GM18526 (cell line): ENCODE results near the gene C11orf24.

ENCODE experiments used
- POLR2A ChIP-seq: IDR thresholded peaks from 3 replicates; pipeline ENCODE4 v1.6.1; 2011; ENCODE audit not compliant: insufficient read length; ENCODE audit errors: extremely low read depth

C11orf24 gene

DNA sequence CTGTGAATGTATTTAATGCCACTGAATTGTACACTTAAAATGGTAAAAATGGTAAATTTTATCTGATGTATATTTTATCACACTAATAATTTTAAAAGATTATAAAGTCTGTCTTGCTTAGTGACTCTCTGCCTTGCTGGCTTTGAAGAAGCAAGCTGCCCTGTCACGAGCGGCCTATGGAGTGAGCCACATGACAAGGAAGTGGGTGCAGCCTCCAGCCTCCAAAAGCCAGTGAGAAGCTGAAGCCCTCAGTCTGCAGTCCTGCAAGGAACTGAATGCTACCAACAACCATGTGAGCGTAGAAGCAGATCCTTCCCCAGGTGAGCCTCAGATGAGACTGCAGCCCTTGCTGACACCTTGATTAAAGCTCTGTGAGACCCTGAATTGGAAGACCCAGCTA is 20.0 kb downstream of the C11orf24 start:
- no peak for TF ChIP-seq POLR2A

DNA sequence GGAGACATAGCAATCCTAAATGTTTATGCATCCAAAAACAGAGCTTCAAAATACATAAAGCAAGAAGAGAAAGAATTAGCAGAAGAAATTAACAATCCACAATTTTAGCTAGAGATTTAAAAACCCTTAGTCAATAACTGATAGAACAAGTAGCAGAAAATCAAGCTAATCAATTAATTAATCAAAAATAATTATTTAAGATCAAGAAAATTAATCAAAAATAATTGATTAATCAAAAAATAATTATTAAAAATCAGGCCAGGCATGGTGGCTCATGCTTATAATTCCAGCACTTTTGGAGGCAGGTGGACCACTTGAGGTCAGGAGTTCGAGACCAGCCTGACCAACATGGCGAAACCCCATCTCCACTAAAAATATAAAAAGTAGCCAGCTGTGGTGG is 29.2 kb downstream of the C11orf24 start:
- TF ChIP-seq POLR2A, result no peak

- TF ChIP-seq POLR2A, result no peak
These were observed 40.2 kb downstream of the C11orf24 start for GRCh38 chr11:68231621-68232020.

DNA sequence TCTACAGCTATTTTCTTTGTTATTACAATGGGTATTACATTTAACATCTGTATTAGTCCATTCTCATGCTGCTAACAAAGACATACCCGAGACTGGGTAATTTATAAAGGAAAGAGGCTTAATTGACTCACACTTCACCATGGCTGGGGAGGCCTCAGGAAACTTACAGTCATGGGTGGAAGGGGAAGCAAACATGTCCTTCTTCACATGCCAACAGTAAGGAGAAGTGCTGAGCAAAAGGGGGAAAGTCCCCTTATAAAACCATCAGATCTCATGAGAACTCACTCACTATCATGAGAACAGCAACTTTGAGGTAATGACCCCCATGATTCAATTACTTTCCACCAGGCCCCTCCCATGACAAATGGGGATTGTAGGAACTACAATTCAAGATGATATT is 42.2 kb downstream of the C11orf24 start:
- no peak for TF ChIP-seq POLR2A

GRCh38 chr11:68226421-68226820 is 45.4 kb downstream of the C11orf24 start:
- TF ChIP-seq POLR2A, result no peak

DNA sequence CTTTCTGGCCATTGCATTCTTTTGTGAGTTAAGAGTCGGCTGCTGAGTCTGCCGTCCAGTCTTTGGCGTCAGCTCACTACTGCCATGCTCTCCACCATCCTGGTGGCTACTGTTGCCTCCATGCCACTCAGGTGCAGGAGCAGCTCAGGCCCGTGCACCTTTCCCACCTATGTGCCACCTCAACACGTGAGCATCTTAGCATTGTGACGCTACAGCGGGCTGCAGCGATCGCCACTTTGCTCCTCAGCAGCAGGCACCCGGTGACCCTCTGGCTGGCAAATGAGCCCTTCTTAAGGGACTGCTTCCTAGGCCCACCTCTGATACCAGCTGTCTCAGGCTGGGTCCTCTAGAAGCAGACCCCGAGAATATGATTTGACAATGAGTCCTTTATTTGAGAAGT is 47.2 kb downstream of the C11orf24 start:
- no peak for TF ChIP-seq POLR2A

GRCh38 chr11:68223275-68223674 is 48.5 kb downstream of the C11orf24 start:
- TF ChIP-seq POLR2A, result no peak

DNA sequence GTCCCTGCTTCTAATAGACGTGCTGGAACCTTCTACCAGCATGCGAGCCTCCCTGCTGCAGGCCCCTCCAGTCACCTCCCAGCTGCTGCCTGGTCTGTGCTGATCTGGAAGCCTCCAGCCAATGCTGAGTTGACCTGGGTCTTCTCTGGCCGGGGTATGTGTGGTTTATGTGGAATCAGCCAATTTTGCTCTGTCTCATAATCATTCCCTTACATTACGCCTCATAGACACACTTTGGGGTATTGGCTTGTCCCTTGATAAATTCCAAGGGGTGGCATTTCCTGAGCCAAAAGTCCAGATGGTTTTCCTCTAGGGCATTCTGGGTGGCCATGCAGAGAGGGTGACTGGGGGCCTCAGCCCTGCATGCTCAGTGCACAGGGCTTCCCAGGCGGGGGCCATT is 50.4 kb downstream of the C11orf24 start:
- no peak for TF ChIP-seq POLR2A

DNA sequence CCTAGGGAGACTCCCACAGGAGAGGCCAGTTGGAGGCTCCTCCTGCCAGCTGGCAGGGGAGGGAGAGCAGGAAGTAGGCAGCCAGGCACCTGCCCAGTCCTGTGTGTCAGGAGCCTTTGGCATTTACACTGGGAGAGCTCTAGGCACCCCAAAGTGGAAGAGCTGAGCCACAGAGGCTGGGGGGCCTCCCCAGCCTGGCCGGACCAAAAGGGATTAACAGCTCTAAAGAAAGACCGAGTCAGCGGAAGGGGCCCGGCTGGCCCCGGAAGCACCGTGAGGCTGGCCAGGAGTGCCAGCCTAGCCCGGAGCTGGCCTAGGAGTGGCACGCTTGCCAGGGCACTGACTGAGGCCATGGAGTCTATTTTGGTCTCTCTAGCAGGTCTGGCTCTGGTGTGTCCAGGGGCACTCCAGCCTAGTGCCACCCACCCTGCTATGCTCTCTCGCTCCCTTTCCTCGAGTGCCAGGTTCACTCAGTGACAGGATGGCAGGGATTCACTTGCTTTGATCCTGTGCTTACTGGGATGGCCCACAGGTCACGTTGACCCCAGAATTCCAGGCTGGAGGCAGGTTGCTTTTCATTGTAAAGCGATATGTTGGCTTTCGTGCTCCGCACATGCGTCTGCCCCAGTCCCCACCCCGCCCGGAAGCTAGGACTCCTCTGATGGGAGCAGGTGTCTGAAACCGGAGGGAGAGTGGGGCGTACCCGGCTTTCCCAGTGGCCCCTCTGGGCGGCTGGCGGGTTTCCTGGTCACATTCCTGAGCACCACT is 55.4 kb downstream of the C11orf24 start:
- no peak for TF ChIP-seq POLR2A

- TF ChIP-seq POLR2A, result no peak
These were observed 56.1 kb downstream of the C11orf24 start for GRCh38 chr11:68215524-68216170.

GRCh38 chr11:68215087-68215445 is 56.7 kb downstream of the C11orf24 start:
- TF ChIP-seq POLR2A, result no peak

DNA sequence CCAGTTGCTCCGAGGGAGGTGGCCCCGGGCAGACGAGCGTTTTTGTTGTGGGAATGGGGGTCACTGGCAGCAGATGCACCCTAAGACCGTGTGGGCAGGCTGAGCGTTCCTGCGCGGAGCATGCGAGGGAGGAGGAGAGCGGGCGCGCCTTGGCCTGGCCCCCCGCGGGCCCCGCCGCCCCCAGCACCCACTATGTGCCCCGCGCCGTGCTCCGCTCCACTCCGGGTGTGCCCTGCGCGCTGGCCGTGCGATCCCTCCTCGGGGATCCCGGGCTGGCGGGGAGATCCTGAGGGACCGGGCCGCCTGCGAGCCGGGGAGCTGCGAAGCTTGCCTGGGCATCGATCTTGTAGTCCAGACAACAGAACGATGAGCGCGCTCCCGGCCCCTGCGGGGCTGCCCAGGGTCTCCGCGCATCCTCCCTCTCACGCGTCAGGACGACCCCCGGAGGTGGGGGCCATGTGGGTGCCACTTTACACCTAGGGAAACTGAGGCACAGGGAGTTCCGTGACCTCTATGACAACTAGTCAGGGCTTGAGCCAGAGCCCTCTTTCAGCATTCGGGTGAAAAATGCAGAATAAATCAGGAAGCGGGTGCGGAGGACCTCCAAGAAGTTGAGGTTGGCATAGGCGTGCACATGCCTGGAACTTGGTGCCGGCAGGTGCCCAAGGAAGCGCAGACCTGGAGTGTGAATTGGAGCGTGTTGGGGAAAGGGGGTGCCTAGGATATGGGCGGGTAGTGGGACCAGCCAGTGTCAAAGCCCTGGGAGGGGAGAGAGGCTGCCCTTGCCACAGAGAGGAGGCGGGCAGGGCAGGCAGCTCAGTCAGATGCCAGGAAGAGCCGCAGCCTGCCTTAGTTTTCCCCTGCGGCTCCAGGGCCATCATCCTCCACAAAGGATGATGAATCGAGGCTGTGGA is 57.3 kb downstream of the C11orf24 start:
- no peak for TF ChIP-seq POLR2A

DNA sequence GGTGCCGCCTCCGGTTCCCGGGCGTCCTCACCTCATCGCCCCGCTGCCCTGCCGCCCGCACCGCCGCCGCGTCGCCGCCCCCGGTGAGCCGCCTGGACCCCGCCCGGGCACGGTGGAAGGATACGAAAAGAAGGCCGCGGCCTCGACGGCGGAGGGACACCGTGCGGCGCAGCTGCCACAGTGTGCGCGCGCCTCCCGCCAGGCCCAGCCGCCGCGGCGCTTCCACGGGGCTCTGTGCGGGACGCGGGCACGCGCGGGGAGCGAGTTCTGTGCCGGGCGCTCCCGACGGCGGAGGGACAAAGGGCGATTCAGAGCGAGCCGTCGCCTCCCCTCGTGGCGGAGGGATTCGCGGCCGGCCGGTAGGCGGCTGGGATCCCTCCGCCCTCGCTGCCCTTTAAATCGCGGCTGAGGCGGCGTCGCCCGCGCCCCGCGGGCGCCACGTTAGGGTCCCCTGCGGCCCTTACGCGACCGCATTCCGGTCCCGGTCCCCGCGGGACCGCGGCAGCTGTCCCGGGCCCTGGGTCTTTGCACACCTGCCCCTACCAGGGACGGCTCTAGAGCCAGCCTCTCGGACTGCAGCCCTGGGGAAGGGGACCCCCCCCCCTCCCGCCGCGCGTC is 58.1 kb downstream of the C11orf24 start:
- peak; percentile 96 for TF ChIP-seq POLR2A

DNA sequence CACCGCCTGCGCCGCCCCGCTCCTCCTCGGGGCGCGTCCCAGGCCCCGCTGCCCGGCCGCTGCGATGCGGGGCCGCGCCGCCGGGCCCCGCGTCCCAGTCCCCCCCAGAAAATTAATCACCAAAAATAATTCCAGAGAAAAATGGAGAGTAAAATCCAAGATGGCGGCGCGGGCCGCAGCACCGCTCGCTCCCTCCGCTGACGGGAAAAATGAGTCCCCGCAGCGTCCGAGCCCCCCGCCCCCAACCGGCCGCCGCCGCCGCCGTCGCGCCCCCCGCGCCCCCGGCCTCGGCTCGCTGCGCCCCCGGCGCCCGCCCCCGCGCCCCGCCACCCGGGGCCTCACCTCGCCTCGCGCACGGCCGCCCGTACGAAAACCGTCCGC is 58.6 kb downstream of the C11orf24 start, which contains the start of gene KMT5B:
Gene KMT5B, minus strand, starts transcription at position 162 of the 381 bp plus-strand sequence. CDS start 23,220 bp downstream, outside the sequence.
- no peak for TF ChIP-seq POLR2A

GRCh38 chr11:68212421-68213134 is 59.2 kb downstream of the C11orf24 start:
- no peak for TF ChIP-seq POLR2A
